GM13977 (cell line): ENCODE measurements around the gene PACC1.
A peak's percentile ranks its signal among the peaks of the same experiment; 100 is the strongest.

Experiments
- DNase-seq: peaks from one replicate; pipeline ENCODE4 v3.0.0; 2012; ENCODE audit warnings: low spot score
- in situ Hi-C: fragments of 300-500 bp; cut with MboI; formaldehyde crosslinking; loops from one replicate; pipeline ENCODE4 v1.12.0; 2022; ENCODE audit warnings: low sequenced_read_pairs, low pct_unique_long_range_greater_than_20kb, mixed read lengths, inconsistent platforms; ENCODE audit not compliant: unreplicated experiment
- TF ChIP-seq, protein P1 (sequence below): IDR thresholded peaks from 2 replicates; pipeline ENCODE4 v1.5.1; 2012; ENCODE audit warnings: mild to moderate bottlenecking, control low read depth; ENCODE audit not compliant: insufficient read depth; ENCODE audit errors: extremely low read depth, missing control alignments

Gene PACC1

DNA sequence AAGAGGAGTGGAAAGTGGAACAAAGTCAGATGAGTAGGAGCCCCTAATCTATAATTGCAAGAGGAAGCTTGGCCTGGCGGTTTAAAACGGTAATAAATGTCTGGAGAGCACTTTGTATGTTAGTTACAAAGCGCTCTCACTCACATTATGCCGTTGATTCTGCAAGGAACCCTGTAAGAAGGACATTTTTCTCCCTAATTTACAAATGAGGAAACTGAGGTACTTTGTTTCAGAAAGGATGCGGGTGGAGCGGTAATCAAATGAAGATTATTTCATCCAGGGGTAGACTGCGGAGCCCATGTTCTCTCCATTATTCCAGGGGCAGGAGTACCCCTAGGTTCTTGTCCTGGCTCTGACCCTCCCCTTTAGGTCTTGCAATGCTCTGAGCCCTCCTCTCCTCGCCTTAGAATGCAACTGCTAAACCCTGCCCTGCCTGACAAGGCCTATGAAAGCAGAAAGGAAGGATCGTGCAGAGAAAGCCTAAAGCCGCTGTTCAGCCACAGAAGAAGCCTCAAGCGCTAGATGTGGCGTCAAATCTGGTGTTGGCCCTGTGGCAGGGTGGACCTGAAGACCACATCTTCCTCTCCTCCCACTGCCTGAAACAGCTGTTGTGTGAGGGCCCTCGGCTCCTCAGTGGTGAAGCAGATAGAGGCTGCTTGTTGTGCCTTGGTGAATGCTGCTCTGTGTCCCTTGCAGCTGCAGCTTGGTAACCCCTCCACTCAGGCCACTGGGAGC is 588 bp upstream of the PACC1 start:
- DNase-seq: peak; percentile 43
- TF ChIP-seq, protein P1, sequence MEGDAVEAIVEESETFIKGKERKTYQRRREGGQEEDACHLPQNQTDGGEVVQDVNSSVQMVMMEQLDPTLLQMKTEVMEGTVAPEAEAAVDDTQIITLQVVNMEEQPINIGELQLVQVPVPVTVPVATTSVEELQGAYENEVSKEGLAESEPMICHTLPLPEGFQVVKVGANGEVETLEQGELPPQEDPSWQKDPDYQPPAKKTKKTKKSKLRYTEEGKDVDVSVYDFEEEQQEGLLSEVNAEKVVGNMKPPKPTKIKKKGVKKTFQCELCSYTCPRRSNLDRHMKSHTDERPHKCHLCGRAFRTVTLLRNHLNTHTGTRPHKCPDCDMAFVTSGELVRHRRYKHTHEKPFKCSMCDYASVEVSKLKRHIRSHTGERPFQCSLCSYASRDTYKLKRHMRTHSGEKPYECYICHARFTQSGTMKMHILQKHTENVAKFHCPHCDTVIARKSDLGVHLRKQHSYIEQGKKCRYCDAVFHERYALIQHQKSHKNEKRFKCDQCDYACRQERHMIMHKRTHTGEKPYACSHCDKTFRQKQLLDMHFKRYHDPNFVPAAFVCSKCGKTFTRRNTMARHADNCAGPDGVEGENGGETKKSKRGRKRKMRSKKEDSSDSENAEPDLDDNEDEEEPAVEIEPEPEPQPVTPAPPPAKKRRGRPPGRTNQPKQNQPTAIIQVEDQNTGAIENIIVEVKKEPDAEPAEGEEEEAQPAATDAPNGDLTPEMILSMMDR: no peak
- in situ Hi-C loops: no loop called here

DNA sequence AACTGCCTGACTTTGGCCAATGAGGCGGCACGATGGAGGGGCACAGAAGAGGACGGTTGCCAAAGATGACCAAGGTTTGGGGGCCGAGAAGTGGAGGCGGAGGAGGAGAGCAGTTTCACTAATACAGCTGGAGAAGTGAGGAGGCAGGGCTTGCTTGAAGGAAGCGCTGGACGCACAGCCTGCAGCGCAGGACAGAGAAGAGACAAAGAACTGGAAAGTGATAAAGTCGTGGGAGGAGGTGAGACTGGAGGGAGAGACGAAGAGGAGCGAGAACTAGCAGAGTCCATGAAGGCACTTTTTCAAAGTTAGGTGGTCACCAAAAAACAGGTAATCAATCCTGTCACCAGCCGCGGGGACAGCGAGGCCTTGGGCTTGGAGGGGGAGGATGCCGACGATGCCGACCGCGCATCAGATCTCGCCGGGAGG is 771 bp downstream of the PACC1 start:
- in situ Hi-C loops: no loop called here
- peak; percentile 40 for DNase-seq
- TF ChIP-seq, protein P1: no peak

DNA sequence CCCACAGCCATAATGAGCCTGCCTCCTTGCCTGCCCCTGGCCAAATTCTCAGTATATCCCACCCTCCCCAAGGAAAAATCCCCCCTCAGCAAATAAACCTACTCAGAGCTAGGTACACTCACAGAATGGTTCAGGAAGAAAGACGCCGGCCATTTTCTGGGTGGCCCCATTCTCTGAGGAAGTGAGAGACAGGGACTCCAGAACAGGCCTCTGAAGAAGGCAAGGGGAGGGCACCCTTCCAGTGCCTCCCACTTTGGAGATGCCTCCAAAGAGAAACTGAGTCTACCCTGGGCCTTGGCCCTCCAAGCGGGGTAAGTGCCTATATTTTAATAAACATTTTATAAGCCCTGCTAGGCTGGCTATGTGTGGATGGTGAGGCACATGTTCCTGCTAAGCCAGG is 2.3 kb downstream of the PACC1 start:
- in situ Hi-C loops: no loop called here
- no peak for DNase-seq
- TF ChIP-seq, protein P1: no peak

DNA sequence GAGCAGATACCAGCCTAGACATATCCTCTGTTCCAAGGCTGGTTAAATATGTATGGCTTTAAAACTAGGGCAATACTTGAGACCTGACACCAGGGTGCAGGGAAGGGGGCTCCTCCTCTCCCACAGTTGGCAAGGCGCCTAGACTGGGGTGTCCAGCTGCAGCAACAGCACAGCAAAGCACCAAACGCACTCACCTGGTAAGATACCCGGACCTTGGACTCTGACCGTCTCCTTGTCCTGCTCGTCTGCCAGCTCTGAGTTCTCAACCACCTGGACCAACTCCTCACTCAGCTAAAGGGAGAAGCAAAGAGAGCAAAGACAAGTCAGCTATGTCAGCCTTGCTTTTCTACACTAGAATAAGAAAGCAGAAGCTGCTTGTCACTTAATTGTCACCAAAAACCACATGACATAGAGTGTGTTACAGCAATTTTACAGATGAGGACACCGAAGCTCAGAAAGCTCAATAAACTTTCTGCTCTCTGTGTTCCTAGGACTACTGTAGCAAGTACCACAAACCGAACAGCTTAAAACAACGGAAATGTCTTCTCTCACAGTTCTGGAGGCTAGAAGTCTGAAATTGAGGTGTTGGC is 4.4 kb downstream of the PACC1 start:
- in situ Hi-C loops: no loop called here
- no peak for DNase-seq
- TF ChIP-seq, protein P1: no peak

DNA sequence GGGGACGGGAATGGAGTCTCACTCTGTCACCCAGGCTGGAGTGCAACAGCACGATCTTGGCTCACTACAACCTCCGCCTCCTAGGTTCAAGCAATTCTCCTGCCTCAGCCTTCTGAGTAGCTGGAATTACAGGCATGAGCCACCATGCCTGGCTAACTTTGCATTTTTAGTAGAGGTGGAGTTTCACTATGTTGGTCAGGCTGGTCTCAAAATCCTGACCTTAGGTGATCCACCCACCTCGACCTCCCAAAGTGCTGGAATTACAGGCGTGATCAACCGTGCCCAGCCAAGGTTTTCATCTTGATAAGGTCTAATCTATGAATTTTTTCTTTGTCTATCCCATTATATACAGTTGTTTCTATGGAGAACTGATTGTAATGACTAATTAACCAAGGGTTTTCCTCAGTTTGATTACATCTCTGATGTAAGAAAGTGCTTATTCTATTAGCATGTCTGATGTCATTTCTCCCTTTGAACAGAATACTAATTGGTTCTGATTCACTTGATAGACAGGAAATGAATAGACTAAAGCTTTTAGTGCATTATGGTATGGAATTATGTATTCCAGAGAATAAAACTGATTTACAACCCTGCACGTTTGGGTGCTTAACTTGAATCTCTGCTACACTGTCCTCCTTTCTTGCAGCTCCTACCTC is 11.9 kb downstream of the PACC1 start:
- TF ChIP-seq, protein P1: no peak
- DNase-seq: no peak
- in situ Hi-C loops: no loop called here

DNA sequence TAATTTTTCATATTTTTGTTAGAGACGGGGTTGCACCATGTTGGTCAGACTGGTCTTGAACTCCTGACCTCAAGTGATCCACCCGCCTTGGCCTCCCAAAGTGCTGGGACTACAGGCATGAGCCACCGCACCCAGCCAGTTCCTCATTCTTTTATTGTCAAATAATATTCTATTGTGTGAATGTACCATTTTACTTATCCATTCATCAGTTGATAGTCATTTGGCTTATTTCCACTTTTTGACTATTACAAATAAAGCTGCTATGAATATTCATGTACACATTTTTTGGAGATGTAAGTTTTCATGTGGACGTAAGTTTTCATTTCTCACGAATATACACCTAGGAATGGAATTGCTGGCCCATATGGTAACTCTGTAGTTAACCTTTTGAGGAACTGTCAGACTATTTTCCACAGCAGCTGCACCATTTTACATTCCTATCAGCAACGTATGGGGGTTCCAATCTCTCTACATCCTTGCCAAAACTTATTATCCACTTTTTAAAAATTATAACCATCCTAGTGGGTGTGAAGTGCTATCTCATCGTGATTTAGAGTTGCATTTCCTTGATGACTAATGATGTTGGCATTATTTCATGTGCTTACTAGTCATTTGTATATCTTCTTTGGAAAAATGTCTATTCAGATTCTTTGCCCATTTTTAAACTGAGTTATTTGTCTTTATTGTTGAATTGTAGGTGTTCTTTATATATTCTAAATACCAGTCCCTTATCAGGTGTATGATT is 12.7 kb downstream of the PACC1 start:
- in situ Hi-C loops: no loop called here
- DNase-seq: no peak
- TF ChIP-seq, protein P1: no peak
